ENCODE data around the gene IMPA2.
"Not testable (repeated sequence)": the region's sequence is repeated elsewhere in the genome, so short reads cannot be mapped to it uniquely, and the experiment has no call there.

The IMPA2 gene

GRCh38 chr18:12030670-12031069, 49.4 kb downstream of the IMPA2 start:
- DNase-seq, result no peak

- DNase-seq, result no peak
Measured at GRCh38 chr18:12031181-12031580, 49.9 kb downstream of the IMPA2 start.

- DNase-seq, result no peak
Measured at GRCh38 chr18:12031846-12032245, 50.5 kb downstream of the IMPA2 start.

DNA sequence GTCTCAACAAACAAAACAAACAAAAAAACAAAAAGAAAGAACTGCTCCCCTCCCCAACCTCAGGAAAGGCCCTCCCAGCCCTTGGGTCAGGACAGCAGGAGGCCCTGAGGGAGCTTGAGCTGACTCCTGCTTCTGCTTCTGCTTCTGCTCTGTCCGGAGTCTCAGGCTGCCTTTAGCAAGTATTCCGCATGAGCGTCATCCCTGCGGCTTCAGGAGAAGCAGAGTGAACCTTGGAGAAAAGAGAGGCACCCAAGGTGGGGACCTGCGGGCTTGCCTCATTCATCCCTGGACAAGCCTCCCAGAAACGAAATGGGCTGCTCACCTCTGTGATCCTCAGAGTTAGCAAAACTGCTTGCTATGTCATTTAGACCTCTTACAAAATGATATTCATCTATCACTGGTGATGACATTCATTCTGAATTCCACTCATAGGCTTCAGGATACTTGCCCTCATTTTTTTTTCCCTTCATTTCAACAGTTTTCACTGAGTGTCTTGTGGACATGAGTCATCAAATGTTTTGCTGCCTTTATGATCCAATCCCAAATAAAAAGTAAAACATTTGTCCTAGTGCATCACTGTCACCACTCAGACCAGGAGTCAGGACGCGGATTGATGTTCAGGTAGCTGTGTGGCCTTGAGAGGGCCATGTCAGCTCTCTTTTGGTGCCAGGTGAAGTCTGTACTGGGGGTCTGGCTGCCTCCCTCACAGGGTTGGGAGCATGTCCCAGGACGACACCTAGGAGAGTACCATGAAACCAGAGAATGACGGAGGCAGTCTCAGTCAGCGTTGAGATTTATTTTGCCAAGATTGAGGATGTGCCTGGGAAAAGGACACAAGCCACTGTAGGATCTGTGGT, 51.7 kb downstream of the IMPA2 start:
- DNase-seq, result no peak

DNA sequence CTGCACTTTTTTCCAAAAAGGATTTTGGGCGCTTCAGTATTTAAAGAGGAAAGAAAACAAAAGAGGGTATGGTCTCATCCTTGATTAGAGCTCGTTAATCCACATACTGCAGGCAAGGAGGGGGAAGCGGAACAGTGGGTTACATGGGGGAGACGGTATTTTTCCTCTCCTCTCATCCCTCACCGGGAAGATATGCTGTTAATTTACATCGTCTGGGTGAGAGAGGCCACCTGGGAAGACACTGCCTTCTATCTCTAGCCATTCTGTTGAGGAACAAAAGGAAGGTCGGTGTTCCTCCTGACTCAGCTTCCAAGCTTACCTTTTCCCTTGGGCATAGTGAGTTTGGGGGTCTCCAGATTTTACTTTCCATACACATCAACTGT, 52.3 kb downstream of the IMPA2 start:
- no peak for DNase-seq

GRCh38 chr18:12034241-12035100, 53.2 kb downstream of the IMPA2 start:
- no peak for DNase-seq

GRCh38 chr18:12035481-12035880, 54.2 kb downstream of the IMPA2 start:
- DNase-seq, result no peak

DNA sequence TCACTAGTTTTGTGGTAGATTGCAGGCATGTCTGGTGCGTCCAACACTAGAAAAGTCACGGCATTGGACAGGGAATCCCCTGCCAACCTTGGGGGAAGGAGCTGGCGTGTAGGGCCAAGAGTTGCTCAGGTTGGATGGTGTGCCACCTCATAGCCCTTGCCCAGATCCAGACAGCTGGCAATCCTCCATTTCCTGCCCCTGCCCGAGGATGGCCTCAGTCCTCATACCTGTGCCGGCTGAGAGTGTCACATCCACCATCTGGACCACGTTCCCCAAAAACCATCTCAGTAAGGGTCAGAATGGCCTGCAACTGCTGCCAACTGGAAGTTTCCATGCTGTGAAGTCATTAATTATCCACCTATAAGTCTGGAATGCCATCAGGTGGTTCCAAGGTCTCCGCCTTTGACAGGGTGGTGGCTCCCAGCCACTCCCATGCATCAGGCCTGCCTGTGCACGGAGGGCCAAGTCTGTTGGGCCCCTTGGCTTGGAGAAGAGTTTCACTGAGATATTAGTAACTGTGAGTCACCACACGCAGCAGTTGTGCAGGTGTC, 55.0 kb downstream of the IMPA2 start:
- DNase-seq, result no peak

- DNase-seq, result no peak
Measured at GRCh38 chr18:12038082-12038638, 56.9 kb downstream of the IMPA2 start.

DNA sequence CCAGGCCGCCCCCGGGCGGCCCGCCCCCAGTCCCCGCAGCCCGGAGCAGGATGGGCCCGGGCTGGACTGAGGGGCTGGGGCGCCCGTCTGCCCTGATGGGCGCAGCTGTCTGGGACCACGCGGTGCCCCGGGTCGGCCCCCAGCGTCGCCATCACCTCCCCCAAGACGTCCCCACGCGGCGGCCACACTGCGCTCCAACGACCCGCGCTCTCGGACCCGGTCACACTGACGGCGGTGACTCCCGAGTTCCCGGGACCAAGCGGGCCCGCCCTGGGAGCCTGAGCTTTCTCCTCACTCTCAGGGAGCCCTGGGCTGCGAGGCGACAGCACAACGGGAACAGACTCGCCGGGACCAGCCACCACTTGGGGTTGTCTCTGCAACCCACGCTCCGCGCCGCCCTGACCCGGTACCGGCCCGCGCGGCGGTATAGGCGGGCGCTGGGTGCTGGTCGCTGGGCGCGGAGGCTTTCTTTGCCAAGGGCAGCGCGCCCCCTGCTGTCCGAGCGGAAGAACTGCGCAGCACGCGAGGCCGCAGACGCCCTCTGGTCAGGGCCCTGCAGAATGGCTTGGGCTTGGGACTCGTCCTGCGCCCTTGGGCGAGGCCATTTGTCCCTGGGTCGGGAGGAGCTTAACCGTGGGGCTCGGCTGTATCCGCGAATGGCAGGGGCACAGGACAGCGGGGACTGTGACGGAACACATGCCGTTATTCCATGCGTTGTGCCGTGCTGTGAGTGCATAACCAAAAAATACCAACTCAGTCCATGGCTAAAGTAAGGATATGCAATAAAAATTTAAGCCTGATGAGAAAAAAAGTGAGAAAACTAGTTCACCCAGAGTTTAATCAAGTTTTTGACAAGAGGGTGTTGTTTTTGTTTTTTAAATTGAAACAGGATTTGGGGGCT, 57.6 kb downstream of the IMPA2 start:
- DNase-seq, result peak; percentile 18 to 39

- DNase-seq, result not testable (repeated sequence)
Measured at GRCh38 chr18:12039540-12039930, 58.2 kb downstream of the IMPA2 start.

DNA sequence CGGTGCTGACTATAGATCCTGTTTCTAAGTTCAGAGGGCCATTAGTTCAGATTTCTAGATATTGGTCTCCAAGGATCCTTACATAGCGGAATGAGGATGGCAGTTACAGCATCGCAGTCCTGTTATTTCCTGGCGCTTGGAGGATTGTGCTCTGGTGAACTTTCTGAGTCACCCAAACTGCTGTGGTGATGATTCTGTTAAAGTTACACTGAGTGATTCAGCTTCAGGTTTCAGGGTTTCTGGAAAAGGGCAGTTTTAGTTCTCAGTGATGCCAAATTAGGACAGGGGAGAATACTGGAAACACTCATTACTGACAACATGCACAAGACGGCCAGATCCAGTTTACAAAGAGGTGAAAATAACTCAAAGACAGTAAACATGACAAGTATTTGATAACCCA, 60.3 kb downstream of the IMPA2 start:
- DNase-seq, result no peak

DNA sequence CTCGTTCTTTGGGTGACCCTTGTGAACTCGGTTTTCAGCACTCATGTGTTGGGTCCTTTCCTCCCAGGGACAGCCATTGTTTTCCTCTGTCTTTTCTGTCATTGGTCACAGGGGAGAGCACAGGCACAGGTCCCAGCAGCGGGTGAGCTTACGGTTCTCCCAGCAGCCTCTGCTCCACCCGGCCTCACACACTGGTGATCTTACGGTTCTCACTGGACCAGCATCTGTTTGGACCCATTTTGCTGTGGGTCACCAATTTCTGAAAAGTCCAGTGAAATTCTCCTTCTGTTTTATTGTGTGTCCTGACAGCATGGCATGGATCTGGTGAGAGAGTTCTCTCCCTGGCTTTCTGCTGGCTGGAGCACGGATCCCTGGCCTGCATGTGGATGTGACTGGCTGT, 62.5 kb downstream of the IMPA2 start:
- DNase-seq, result no peak

GRCh38 chr18:12044591-12044990, 63.3 kb downstream of the IMPA2 start:
- DNase-seq, result no peak

DNA sequence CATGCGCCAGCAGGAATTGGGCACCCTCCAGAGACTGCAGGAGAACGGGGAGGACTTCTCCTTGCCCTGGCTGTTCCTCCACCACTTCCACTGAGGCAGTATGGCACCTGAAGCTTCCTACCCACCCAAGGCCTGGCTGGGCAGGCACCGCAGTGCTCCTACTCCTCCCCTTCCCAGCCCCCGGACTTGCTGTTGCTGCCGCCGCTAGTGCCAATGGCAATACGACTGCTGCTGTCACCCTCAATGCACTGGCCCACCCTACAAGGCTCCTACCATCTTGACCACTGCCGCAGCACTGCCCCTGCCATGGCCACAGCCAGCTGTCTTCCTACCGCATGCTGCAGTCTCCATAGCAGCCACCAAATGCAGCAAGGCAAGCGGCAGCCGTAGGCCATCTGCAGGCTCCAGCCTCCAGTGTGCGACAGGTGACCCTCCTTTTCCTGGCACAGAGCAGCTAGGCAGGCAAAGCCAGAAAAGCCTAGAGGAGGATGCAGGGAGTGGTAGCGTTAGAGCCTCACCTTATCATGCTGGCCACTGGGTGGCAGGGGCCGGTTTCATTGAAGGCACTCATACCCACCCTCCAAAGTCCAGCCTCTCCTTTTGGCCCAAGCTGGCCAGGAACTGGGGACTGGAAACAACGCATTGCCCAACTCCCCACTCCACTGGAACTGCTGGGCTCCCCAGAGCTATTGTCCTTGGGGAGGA, 64.9 kb downstream of the IMPA2 start:
- no peak for DNase-seq

DNA sequence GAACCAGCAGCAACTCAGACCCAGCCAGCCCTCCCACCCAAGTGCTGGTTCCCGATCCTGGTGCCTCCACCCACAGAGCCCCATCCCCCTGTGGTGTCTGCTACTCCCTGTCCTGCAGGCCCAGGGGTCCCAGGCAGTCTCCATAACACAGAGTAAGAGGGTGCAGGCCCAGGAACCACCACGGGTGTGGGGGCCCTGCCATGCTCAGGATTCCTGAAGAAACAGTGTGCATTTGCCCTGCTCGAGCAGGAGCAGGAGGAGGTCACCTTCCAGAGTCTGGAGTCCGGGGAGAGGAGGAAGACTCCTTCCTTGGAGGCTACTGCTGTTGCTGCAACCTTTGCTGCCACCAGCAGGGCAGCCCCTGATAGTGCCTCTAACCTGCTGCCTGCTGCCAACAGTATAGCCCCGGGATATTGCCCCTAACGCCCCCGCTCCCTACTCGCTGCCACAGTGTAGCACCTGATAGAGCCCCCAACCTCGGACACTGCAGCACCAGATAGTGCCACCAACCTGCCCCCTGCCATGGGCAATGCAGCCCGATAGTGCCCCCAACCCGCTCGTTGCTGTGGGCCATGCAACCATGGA, 65.5 kb downstream of the IMPA2 start:
- DNase-seq, result no peak

DNA sequence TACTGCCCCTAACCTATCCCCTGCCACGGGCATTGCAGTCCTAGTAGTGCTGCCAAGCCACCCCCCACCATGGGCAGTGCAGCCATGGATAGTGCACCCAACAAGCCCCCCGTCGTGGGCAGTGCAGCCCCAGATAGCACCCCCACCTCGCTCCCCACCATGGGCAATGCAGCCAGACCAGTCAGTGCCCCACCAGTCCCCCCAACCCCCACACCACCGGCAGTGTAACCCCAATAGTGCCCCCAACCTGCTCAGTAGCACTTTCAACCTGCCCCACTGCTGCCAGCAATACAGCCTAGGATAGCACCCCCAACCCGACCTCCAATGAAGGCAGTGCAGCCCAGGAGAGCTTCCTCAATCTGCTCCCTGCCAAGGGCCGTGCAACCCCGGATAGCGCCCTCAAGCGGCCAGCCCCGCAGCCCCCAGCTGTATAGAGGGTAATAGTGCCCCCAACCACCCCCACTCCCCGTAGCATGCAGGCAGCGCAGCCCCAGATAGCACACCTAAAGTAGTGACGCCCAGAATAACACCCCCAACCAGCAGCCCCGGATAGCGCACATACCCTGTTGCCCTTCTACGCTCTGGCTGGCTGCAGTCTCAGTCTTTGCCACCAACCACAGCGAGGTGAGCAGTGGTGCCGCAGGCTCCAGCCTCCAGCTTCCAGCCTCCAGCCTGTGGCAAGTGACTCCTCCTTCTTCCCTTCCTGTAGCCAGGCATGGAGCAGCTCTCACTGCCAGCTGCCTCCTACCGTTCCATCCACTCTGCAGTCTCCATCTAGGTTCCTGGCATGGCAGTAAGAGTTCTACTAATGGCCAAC, 66.9 kb downstream of the IMPA2 start:
- no peak for DNase-seq

DNA sequence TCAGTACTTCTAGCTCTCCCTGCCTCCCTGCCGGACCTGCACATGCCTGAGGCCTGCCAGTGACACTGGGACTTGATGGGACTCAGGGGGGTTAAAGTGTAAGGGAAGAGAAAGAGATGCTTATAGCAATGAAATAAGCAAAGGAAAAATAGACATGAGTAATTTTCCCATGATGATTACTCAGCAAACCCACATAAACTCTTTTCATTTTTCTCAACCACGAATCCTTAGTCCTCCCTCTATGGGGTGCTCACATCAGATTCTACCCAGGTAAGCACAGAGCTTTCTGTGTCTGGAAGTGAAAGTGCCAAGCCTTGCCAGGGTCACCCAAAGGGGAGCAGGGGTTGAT, 67.5 kb downstream of the IMPA2 start:
- no peak for DNase-seq

- no peak for DNase-seq
Measured at GRCh38 chr18:12049978-12050811, 68.9 kb downstream of the IMPA2 start.

DNA sequence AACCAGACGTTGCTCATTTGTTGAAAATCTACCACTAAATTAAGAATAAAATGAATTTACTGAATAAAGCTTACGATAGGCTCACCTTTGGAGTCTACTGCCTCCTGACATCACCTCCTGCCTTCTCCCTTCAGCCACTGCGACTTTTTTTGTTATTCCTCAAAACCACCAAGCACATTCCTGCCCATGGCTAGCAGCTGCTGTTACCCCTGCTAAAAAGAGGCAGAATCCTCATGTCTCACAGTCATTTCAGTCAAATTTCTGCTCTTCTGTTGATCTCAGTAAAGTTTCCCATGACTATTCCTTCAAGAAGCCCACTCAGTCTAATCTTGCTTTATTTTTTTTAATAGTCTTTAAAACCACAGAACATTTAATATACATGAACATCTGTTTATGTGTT, 71.6 kb downstream of the IMPA2 start:
- no peak for DNase-seq

Measured in NCI-H1930 (cell line).